ENCODE data around the gene KCNJ4. TPM values are rescaled to one million over a fixed set of nuclear protein-coding genes. Genes with fewer than 3 reads are reported as not detected.

The KCNJ4 gene
- total RNA-seq: not detected

DNA sequence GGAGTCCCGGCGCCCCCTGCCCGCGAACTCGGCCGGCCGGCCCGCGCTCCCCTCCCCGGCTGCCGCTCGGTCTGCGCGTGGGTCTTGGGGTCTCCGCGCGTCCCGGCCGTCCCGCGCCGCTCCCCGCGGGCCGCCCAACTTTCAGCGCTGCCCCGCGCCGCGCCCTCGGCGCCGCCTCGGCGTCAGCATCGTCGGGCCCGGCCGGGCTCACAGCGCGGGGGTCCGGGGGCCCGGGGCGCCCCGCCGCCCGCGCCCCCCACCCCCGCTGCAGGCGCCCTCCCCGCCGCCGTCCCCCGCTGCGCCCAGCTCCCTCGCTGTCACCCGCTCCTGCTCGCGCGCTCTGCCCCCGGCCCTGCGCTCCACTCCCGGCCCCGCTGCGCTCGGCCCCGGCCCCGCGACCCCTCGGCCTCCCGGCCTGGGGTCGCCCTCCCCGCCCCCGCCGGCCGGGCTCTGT is at the start of gene KCNJ4:
Gene KCNJ4 (minus strand): TSS at position 124 of the 454 bp plus-strand sequence. CDS start 27,067 bp downstream, outside the sequence.
- no peaks in the 10 kb centered on the region for H3K9me3 Mint-ChIP-seq (ENCODE audit: insufficient read depth)
- peaks cover 56% of the 10 kb centered on the region for H3K27me3 Mint-ChIP-seq (ENCODE audit: low read depth)
- ChIA-PET CTCF (no interaction called here), POLR2A (interaction anchor here (0.9 kb wide), 1 partner anchor 9 kb away, joined by 3 read pairs; no protein-coding TSS in a partner anchor)
- no peak for DNase-seq
- peak within 1 kb of the TSS; percentile 57 for H3K4me3 Mint-ChIP-seq
- peaks cover 11% of the 10 kb centered on the region for H3K4me1 Mint-ChIP-seq (ENCODE audit: low read depth)
- no peak within 1 kb of the TSS for H3K27ac Mint-ChIP-seq
- peaks cover 2% of the 10 kb centered on the region for H3K36me3 Mint-ChIP-seq (ENCODE audit: low read depth)
- no peak for ATAC-seq

DNA sequence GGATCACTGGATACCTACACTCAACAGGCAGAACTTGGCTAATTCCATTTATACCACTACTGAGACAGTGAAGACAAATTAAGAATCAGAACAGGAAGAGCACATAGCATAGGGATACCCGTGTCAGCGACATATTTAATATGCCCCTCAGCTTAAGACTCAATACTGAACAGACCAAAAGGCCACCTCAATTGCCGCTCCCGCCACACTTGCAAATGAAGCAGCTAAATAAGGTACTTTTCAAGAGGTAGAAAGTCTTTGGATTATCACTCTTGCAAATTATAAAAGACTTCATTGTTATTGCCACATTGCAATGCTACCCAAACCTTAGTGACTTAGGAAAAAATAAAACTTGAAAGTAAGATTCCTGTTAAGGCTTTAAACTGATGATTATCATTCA is 48.0 kb upstream of the KCNJ4 start:
- CTCF ChIA-PET: interaction anchor here (0.6 to 3.2 kb wide), 4 partner anchors 14 to 68 kb away, joined by 3 to 19 read pairs (median 6); partner anchors contain the start of gene DMC1
- peaks cover 63% of the 10 kb centered on the region for H3K4me1 Mint-ChIP-seq (ENCODE audit: low read depth)
- H3K27ac Mint-ChIP-seq: peak overlapping the region; percentile 5
- ATAC-seq (no peak), DNase-seq (no peak)
- H3K9me3 Mint-ChIP-seq (ENCODE audit: insufficient read depth): no peaks in the 10 kb centered on the region
- POLR2A ChIA-PET: interaction anchor here (1.0 to 1.4 kb wide), 3 partner anchors 19 to 22 kb away, joined by 3 read pairs; no protein-coding TSS in a partner anchor
- peak overlapping the region; percentile 99 for H3K4me3 Mint-ChIP-seq
- no peaks in the 10 kb centered on the region for H3K27me3 Mint-ChIP-seq (ENCODE audit: low read depth)
- H3K36me3 Mint-ChIP-seq (ENCODE audit: low read depth): peaks cover 73% of the 10 kb centered on the region

DNA sequence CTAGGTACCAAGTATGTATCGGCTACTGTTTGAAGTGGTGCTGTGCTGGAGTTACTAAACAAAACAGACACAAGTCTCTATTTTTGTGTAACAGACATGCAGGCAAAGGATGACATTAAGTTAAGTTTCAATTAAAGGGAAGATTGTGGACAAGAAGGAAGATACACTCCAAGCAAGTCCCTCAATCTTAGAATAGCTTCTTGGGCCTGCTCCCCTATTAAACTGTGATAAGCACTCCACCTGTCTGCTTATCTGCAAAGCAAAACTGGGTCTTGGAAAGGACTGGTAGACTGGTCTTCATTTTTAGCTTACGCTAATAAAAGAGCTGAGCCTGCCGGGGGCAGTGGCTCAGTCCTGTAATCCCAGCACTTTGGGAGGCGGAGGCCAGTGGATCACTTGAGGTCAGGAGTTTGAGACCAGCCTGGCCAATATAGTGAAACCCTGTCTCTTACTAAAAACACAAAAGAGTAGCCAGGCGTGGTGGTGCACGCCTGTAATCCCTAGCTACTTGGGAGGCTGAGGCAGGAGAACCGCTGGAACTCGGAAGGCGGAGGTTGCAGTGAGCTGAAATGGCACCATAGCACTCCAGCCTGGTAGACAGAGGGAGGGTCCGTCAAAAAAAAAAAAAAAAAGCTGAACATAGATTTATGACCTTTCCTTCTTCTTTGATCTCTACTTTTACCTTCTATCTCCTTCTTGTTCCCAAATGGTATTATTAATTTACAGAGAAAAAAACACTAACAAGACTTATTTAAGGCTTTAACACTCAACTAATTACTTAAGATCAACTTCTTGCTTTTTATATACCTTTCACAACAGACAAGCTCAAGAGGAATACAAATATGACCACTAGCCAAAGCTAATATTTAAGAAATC is 47.0 kb upstream of the KCNJ4 start:
- ChIA-PET POLR2A (interaction anchor here (0.9 to 1.9 kb wide), 6 partner anchors 9 to 68 kb away, joined by 3 to 5 read pairs (median 4); partner anchors contain the start of gene DMC1), CTCF (interaction anchor here (0.9 to 3.2 kb wide), 5 partner anchors 10 to 101 kb away, joined by 3 to 19 read pairs (median 4); partner anchors contain the start of gene DMC1)
- no peak for DNase-seq
- Mint-ChIP-seq H3K9me3 (ENCODE audit: insufficient read depth) (no peaks in the 10 kb centered on the region), H3K4me3 (peak overlapping the region; percentile 99), H3K36me3 (ENCODE audit: low read depth) (peaks cover 79% of the 10 kb centered on the region), H3K27me3 (ENCODE audit: low read depth) (no peaks in the 10 kb centered on the region), H3K4me1 (ENCODE audit: low read depth) (peaks cover 57% of the 10 kb centered on the region), H3K27ac (peak overlapping the region; percentile 39)
- ATAC-seq: no peak

DNA sequence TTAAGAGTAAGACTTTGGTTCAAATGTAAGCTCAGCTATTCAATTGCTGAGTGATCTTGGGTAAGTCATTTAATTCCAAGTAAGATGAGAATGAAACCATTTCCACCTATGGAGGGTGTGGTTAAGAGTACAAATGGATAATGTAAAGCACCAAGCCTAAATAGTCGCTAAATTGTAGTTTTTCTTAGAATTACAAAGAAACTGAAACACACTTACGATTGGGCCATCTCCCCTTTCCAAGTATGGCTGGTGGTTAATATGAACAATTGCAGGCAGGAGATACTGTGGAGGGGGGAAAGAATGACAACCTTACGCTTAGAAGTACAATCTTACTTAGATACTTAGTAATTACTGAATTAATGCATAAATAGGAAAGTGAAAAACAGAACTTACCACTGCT is 42.9 kb upstream of the KCNJ4 start:
- ChIA-PET POLR2A (interaction anchor here (0.6 to 0.7 kb wide), 2 partner anchors 22 to 81 kb away, joined by 3 to 5 read pairs; no protein-coding TSS in a partner anchor), CTCF (interaction anchor here (1.3 to 1.8 kb wide), 3 partner anchors 8 to 14 kb away, joined by 5 read pairs; no protein-coding TSS in a partner anchor)
- Mint-ChIP-seq H3K27ac (no peak overlapping the region), H3K27me3 (ENCODE audit: low read depth) (no peaks in the 10 kb centered on the region), H3K4me3 (no peak overlapping the region), H3K36me3 (ENCODE audit: low read depth) (peaks cover 88% of the 10 kb centered on the region), H3K4me1 (ENCODE audit: low read depth) (peaks cover 68% of the 10 kb centered on the region), H3K9me3 (ENCODE audit: insufficient read depth) (no peaks in the 10 kb centered on the region)
- ATAC-seq (peak; percentile 29), DNase-seq (no peak)

DNA sequence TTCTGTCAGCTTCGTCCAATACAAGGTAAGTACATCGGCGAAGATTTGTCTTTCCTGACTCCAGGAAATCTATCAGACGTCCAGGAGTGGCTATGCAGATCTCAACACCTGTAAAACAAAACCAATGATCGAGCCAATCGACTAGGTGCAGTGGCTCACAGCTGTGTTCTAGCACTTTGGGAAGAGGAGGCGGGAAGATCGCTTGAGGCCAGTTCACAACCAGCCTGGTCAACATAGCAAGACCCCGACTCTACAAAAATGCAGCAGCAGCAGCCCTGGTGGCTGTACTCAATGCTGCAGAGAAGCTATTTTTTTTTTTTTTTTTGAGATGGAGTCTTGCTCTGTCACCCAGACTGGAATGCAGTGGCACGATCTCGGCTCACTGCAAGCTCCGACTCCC is 39.9 kb upstream of the KCNJ4 start:
- peaks cover 63% of the 10 kb centered on the region for H3K4me1 Mint-ChIP-seq (ENCODE audit: low read depth)
- peaks cover 86% of the 10 kb centered on the region for H3K36me3 Mint-ChIP-seq (ENCODE audit: low read depth)
- ATAC-seq (no peak), DNase-seq (no peak)
- no peak overlapping the region for H3K4me3 Mint-ChIP-seq
- ChIA-PET CTCF (interaction anchor here (0.7 to 2.3 kb wide), 3 partner anchors 13 to 77 kb away, joined by 3 to 9 read pairs (median 3); no protein-coding TSS in a partner anchor), POLR2A (interaction anchor here (0.7 to 1.2 kb wide), 2 partner anchors 9 to 10 kb away, joined by 3 read pairs; no protein-coding TSS in a partner anchor)
- H3K27me3 Mint-ChIP-seq (ENCODE audit: low read depth): no peaks in the 10 kb centered on the region
- peak overlapping the region; percentile 11 for H3K27ac Mint-ChIP-seq
- H3K9me3 Mint-ChIP-seq (ENCODE audit: insufficient read depth): no peaks in the 10 kb centered on the region

DNA sequence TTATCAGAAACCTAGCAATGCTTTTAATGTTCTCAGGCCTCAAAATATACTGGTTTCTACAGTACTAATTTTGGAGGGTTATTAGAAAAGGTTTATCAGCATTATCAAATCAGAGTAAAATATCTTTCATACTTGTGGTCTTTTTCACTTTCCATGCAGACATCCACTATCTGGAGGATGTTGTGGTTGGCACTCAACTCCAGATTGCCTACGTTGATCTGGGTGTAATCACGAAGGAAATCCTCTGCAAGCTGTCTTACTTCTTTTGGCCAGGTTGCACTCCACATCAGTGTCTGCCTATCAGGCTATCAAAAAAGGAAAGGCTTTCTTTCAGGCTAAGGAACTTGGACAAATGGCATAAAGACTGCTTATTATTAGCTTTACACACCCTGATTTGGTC is 39.5 kb upstream of the KCNJ4 start:
- Mint-ChIP-seq H3K4me1 (ENCODE audit: low read depth) (peaks cover 66% of the 10 kb centered on the region), H3K27me3 (ENCODE audit: low read depth) (no peaks in the 10 kb centered on the region), H3K36me3 (ENCODE audit: low read depth) (peaks cover 89% of the 10 kb centered on the region), H3K4me3 (no peak overlapping the region), H3K27ac (peak overlapping the region; percentile 11), H3K9me3 (ENCODE audit: insufficient read depth) (no peaks in the 10 kb centered on the region)
- ATAC-seq (no peak), DNase-seq (no peak)
- CTCF ChIA-PET: interaction anchor here (0.7 to 2.3 kb wide), 3 partner anchors 13 to 78 kb away, joined by 3 to 9 read pairs (median 3); no protein-coding TSS in a partner anchor
- POLR2A ChIA-PET: interaction anchor here (0.6 to 1.2 kb wide), 3 partner anchors 9 to 730 kb away, joined by 3 read pairs; no protein-coding TSS in a partner anchor

DNA sequence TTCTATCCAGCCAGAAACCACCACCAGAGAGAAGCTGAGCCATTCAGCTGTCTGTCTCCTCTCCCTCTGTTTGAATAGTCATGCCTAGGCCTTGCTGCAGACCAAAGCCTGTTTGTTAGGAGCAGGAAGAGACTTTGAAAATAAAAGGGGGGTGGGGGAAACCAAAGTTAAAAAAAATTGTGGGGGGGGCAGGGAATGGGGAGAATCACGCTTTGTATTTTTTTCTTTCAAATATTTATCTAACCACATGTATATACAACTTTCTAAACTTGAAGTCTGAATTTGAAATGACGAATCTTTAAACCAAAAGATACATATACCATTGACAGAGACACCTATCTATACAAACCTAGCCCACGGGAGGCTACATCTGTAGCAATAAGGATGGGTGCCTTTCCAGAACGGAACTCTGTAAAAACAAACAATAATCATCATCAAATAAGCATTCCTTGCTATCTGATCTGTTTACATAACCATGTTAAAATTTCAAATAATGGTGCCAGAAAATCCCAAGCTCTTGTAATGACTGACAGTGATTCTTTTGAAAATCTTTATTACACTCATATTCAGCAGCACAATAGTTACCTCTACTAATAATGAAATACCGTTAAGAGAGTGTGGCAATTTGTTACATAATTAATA is 36.8 kb upstream of the KCNJ4 start:
- Mint-ChIP-seq H3K27me3 (ENCODE audit: low read depth) (no peaks in the 10 kb centered on the region), H3K36me3 (ENCODE audit: low read depth) (peaks cover 88% of the 10 kb centered on the region), H3K27ac (no peak overlapping the region), H3K4me3 (no peak overlapping the region), H3K9me3 (ENCODE audit: insufficient read depth) (no peaks in the 10 kb centered on the region), H3K4me1 (ENCODE audit: low read depth) (peaks cover 57% of the 10 kb centered on the region)
- no peak for DNase-seq
- no peak for ATAC-seq
- ChIA-PET CTCF (interaction anchor here (1.4 to 1.5 kb wide), 2 partner anchors 10 to 233 kb away, joined by 3 read pairs; no protein-coding TSS in a partner anchor), POLR2A (no interaction called here)

DNA sequence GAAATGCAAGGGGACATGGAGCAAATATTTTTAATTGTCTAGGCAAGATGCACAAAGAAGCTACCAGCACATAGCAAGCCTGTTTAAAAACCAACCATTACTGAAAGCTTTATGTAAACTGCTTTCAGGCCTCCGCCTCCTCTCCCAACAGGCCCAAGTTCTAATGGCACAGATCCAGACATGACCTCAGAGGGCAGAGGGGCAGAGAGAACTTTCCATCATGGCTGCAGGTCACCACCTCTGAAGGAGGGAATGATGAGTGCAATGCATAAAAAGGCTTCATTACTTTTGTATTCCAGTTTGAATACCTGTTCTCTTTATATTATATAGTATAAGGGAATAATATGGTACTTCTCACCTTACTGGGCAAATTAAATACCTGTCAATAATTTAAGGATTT is 35.9 kb upstream of the KCNJ4 start:
- DNase-seq (no peak), ATAC-seq (no peak)
- ChIA-PET CTCF (interaction anchor here (1.0 to 1.5 kb wide), 6 partner anchors 11 to 207 kb away, joined by 3 to 4 read pairs (median 3); no protein-coding TSS in a partner anchor), POLR2A (interaction anchor here (1.0 to 1.7 kb wide), 3 partner anchors 9 to 16 kb away, joined by 3 to 6 read pairs (median 4); no protein-coding TSS in a partner anchor)
- peaks cover 90% of the 10 kb centered on the region for H3K36me3 Mint-ChIP-seq (ENCODE audit: low read depth)
- no peaks in the 10 kb centered on the region for H3K27me3 Mint-ChIP-seq (ENCODE audit: low read depth)
- H3K4me1 Mint-ChIP-seq (ENCODE audit: low read depth): peaks cover 62% of the 10 kb centered on the region
- H3K4me3 Mint-ChIP-seq: no peak overlapping the region
- no peaks in the 10 kb centered on the region for H3K9me3 Mint-ChIP-seq (ENCODE audit: insufficient read depth)
- peak overlapping the region; percentile 65 for H3K27ac Mint-ChIP-seq

DNA sequence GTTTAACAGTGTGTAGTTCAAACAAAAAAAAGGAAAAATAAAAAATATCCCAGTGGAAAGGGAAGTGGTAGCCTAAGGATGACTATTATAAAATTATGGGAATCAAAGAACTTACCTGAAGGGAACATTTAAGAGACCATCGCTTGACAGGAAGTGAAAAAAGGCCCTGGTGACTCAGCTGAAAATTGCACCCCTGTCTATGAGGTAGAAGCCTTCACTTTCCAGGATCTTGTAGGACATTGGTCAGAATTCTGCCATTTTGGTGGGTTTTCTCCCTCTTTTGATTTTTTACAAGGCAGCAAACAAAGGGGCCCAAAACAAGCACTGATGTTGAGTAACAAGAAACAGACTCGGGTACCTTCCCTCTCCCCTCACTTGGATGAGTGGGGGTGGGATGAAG is 35.5 kb upstream of the KCNJ4 start:
- ChIA-PET POLR2A (interaction anchor here (1.0 to 1.7 kb wide), 3 partner anchors 9 to 15 kb away, joined by 3 to 6 read pairs (median 4); no protein-coding TSS in a partner anchor), CTCF (interaction anchor here (1.0 to 1.5 kb wide), 6 partner anchors 8 to 208 kb away, joined by 3 to 5 read pairs (median 4); no protein-coding TSS in a partner anchor)
- ATAC-seq: no peak
- Mint-ChIP-seq H3K36me3 (ENCODE audit: low read depth) (peaks cover 90% of the 10 kb centered on the region), H3K27me3 (ENCODE audit: low read depth) (no peaks in the 10 kb centered on the region), H3K4me3 (no peak overlapping the region), H3K9me3 (ENCODE audit: insufficient read depth) (no peaks in the 10 kb centered on the region), H3K4me1 (ENCODE audit: low read depth) (peaks cover 62% of the 10 kb centered on the region), H3K27ac (peak overlapping the region; percentile 65)
- no peak for DNase-seq

DNA sequence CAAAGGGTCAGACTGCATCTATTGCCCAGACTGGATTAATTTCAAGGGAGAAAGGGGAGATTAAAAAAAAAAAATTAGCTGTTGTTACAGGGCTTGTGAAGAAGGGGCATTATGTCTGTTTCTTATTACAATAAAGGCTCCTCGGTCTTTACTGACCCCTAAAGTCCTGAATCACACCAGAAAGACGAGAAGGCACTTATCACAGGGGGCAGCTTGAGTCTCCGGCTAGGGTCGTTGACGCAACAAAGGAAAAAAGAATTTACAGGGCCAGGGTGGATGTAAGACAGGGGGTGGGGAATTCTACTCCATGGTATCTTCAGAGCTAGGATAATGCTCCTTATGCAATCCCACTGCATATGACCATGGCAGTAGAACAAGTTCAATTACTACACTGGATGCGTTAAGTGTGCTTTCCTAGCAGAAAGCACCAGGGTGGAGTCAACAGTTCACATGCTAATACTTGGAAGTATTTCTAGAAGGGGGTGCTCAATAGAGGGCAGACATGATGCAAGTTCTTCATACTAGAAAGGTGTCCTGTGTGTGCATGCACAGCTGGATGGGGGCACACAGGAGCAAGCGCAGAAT is 34.7 kb upstream of the KCNJ4 start:
- ATAC-seq (no peak), DNase-seq (no peak)
- Mint-ChIP-seq H3K27ac (no peak overlapping the region), H3K9me3 (ENCODE audit: insufficient read depth) (no peaks in the 10 kb centered on the region), H3K4me3 (no peak overlapping the region), H3K36me3 (ENCODE audit: low read depth) (peaks cover 88% of the 10 kb centered on the region), H3K27me3 (ENCODE audit: low read depth) (no peaks in the 10 kb centered on the region), H3K4me1 (ENCODE audit: low read depth) (peaks cover 58% of the 10 kb centered on the region)
- POLR2A ChIA-PET: interaction anchor here (1.7 kb wide), 1 partner anchor 14 kb away, joined by 6 read pairs; no protein-coding TSS in a partner anchor
- CTCF ChIA-PET: interaction anchor here (1.0 to 2.0 kb wide), 7 partner anchors 9 to 209 kb away, joined by 3 to 10 read pairs (median 4); no protein-coding TSS in a partner anchor
